Natural killer cell (primary cell): Measurements from ENCODE around the gene GALNT8. TPM values are rescaled to one million over a fixed set of nuclear protein-coding genes. Genes with fewer than 3 reads are reported as not detected.

Source experiments
- ATAC-seq, 3 donors: fragments of 150-1000 bp in 2 of 3; fragments of 200-7000 bp in 1 of 3; cut with Tn5 transposase; 1 replicate in 1 of 3; 2 replicates in 2 of 3; pipeline ENCODE4 v1.10.0; 2021; ENCODE audit warnings: mild to moderate bottlenecking in 2 of 3, moderate library complexity in 2 of 3
- DNase-seq, 2 donors: peaks; one replicate each; pipeline versions ENCODE4 v3.0.0 to v3.0.0-alpha.2; 2013 to 2021; ENCODE audit warnings: mixed read lengths in 1 of 2
- H3K27ac ChIP-seq: one replicate; pipeline ENCODE4 v1.5.1; 2013; ENCODE audit warnings: mild to moderate bottlenecking, low read length
- H3K27me3 ChIP-seq: one replicate; pipeline ENCODE4 v1.6.1; 2013; ENCODE audit warnings: low read length; ENCODE audit not compliant: control insufficient read depth, insufficient read depth
- H3K36me3 ChIP-seq: one replicate; pipeline ENCODE4 v1.6.1; 2013; ENCODE audit warnings: low read length; ENCODE audit not compliant: control insufficient read depth, insufficient read depth
- H3K4me1 ChIP-seq: one replicate; pipeline ENCODE4 v1.6.1; 2013; ENCODE audit warnings: low read length; ENCODE audit not compliant: control insufficient read depth, insufficient read depth
- H3K4me3 ChIP-seq: one replicate; pipeline ENCODE4 v1.5.1; 2013; ENCODE audit warnings: low read length
- H3K9me3 ChIP-seq: one replicate; pipeline ENCODE4 v1.6.1; 2013; ENCODE audit warnings: low read length; ENCODE audit not compliant: control insufficient read depth, insufficient read depth
- H3K27ac Mint-ChIP-seq, 2 donors: one replicate each; pipeline ENCODE4 v1.8.0; 2022; ENCODE audit warnings: mild to moderate bottlenecking in 2 of 2, mixed read lengths in 2 of 2, moderate library complexity in 1 of 2
- H3K27me3 Mint-ChIP-seq, 2 donors: one replicate each; pipeline ENCODE4 v1.8.0; 2022; ENCODE audit warnings: low read depth in 2 of 2, mixed read lengths in 2 of 2
- H3K36me3 Mint-ChIP-seq: one replicate; pipeline ENCODE4 v1.8.0; 2022; ENCODE audit warnings: mixed read lengths
- H3K4me1 Mint-ChIP-seq, 2 donors: one replicate each; pipeline ENCODE4 v1.8.0; 2022; ENCODE audit warnings: mixed read lengths in 2 of 2
- H3K4me3 Mint-ChIP-seq: one replicate; pipeline ENCODE4 v1.8.0; 2022; ENCODE audit warnings: mild to moderate bottlenecking, moderate library complexity, mixed read lengths
- H3K9me3 Mint-ChIP-seq, 2 donors: one replicate each; pipeline ENCODE4 v1.8.0; 2022; ENCODE audit warnings: mixed read lengths in 2 of 2
- WGBS: methylation state at CpG from one replicate; pipeline ENCODE4 v1.1.7; 2013; ENCODE audit warnings: missing lambda C conversion rate; ENCODE audit not compliant: insufficient coverage; 5-methylcytosine and 5-hydroxymethylcytosine counted together
- intact Hi-C: fragments of 100-400 bp; cut with micrococcal nuclease; formaldehyde crosslinking; loops from one replicate; pipeline ENCODE4 v1.14.2; 2022
- total RNA-seq, 4 donors: library from RNA; stranded (reverse); fragments of 120-200 nt in 1 of 4; gene quantifications; one replicate each; pipeline versions ENCODE4 v1.2.3 to v1.2.4, GENCODE V29; 2013 to 2022
- TF ChIP-seq, protein P1 (sequence below): fragments of 200-600 bp; IDR thresholded peaks from one replicate; pipeline ENCODE4 v1.8.0; 2022; ENCODE audit warnings: antibody characterized with exemption

The GALNT8 gene
- total RNA-seq, 3 donors from 2014 or later (not counting 1 experiment from before 2014, with no cell fraction given), result 0.19 to 0.73 (median 0.41) TPM

DNA sequence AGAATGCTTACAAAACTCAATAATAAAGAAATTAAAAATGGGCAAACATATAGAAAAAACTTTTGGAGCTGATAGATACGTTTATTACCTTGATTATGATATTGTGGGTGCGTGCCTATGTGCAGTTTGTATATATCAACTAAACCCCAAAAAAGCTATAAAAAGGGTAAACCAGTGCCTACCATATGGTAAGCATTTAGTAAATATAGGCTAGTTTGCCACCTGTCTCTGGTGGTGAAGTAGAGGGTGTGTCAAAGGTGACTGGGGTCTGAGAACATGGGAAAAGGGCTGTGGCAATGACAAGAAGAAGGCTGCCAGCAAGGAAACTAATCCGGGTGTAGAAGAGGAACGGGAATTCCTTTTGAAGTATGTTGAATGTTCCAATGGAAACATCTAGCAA lies 18.3 kb downstream of the GALNT8 start:
- DNase-seq (no peak), ATAC-seq (no peak)
- Histone ChIP-seq H3K36me3 (no peaks in the 10 kb centered on the region), H3K27me3 (no peaks in the 10 kb centered on the region), H3K9me3 (no peaks in the 10 kb centered on the region), H3K4me1 (no peaks in the 10 kb centered on the region), H3K27ac (no peak overlapping the region), H3K4me3 (no peak overlapping the region)
- H3K9me3 Mint-ChIP-seq, result no peaks in the 10 kb centered on the region
- no peak overlapping the region for H3K27ac Mint-ChIP-seq
- no peaks in the 10 kb centered on the region for H3K4me1 Mint-ChIP-seq
- peaks cover 14 to 45% of the 10 kb centered on the region in 2 donors for H3K27me3 Mint-ChIP-seq
- whole genome bisulfite sequencing, result 77% methylated on average over 4 of the region's 4 CpGs
- no peak overlapping the region for H3K4me3 Mint-ChIP-seq
- intact Hi-C loops, result no loop called here
- TF ChIP-seq, protein P1, sequence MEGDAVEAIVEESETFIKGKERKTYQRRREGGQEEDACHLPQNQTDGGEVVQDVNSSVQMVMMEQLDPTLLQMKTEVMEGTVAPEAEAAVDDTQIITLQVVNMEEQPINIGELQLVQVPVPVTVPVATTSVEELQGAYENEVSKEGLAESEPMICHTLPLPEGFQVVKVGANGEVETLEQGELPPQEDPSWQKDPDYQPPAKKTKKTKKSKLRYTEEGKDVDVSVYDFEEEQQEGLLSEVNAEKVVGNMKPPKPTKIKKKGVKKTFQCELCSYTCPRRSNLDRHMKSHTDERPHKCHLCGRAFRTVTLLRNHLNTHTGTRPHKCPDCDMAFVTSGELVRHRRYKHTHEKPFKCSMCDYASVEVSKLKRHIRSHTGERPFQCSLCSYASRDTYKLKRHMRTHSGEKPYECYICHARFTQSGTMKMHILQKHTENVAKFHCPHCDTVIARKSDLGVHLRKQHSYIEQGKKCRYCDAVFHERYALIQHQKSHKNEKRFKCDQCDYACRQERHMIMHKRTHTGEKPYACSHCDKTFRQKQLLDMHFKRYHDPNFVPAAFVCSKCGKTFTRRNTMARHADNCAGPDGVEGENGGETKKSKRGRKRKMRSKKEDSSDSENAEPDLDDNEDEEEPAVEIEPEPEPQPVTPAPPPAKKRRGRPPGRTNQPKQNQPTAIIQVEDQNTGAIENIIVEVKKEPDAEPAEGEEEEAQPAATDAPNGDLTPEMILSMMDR, result no peak
- H3K36me3 Mint-ChIP-seq, result no peaks in the 10 kb centered on the region

DNA sequence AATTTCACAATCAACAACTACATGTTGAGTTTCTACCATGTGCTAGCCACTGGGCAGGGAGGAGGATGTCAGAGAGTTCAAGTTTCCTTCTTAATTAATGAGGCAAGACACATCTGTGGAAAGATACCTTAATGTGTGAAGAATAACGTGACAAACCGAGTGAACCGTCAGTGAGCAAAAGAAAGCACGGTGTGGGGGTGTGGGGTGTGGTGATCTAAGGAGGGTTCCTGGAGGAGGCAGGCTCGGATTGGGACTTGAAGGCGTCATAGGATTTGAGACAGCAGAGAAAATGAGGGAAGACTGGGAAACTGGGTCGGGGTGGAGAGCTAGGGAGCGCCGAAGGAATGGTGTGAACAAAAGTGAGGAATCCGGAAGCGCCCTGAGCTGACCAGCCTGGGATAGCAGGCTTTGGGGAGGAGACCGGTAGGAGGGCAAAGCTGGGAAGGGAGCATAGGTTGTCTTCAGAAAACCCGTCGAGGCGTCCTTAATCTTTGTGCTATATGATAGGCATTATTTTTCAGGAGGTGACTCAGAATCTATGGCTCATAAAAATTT lies 22.3 kb downstream of the GALNT8 start:
- TF ChIP-seq, protein P1, result no peak
- no peaks in the 10 kb centered on the region for H3K9me3 Mint-ChIP-seq
- WGBS, result 88% methylated on average over 15 of the region's 15 CpGs

DNA sequence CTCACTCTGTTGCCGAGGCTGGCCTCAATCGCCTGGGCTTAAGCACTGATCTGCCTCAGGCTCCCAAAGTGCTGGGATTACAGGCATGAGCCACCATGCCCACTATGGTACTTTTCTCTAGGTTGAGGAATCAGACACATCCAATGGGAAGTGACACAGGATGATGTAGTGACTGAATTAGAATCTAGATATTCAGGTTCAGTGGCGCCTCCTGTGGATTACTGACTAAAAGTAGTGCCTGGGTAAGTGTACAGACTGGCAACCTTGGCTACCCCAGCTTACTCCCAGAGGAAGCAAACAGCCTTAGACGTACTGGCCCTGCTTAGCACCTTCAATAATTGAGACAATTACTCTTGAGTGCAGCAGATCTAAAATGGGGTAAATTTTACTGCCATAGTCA lies 22.8 kb downstream of the GALNT8 start:
- H3K4me1 ChIP-seq, result no peaks in the 10 kb centered on the region
- no peaks in the 10 kb centered on the region for H3K36me3 Mint-ChIP-seq
- TF ChIP-seq, protein P1, result no peak
- no peak overlapping the region for H3K27ac Mint-ChIP-seq
- no peaks in the 10 kb centered on the region for H3K27me3 ChIP-seq
- H3K27me3 Mint-ChIP-seq, result peaks cover 14 to 36% of the 10 kb centered on the region in 2 donors
- H3K9me3 ChIP-seq, result no peaks in the 10 kb centered on the region
- H3K4me3 ChIP-seq, result no peak overlapping the region
- H3K4me3 Mint-ChIP-seq, result no peak overlapping the region
- no peaks in the 10 kb centered on the region for H3K4me1 Mint-ChIP-seq
- no peak overlapping the region for H3K27ac ChIP-seq
- intact Hi-C loops, result no loop called here
- ATAC-seq (no peak), DNase-seq (no peak)
- no peaks in the 10 kb centered on the region for H3K36me3 ChIP-seq
- no peaks in the 10 kb centered on the region for H3K9me3 Mint-ChIP-seq
- 90% methylated on average over 4 of the region's 4 CpGs for WGBS

More for the DNA sequence above, 22.3 kb downstream of the GALNT8 start:
- Histone ChIP-seq H3K4me3 (no peak overlapping the region), H3K9me3 (no peaks in the 10 kb centered on the region), H3K27ac (no peak overlapping the region), H3K27me3 (no peaks in the 10 kb centered on the region), H3K4me1 (no peaks in the 10 kb centered on the region), H3K36me3 (no peaks in the 10 kb centered on the region)
- intact Hi-C loops, result no loop called here
- H3K27ac Mint-ChIP-seq, result no peak overlapping the region
- ATAC-seq (no peak), DNase-seq (no peak)
- no peaks in the 10 kb centered on the region for H3K4me1 Mint-ChIP-seq
- H3K4me3 Mint-ChIP-seq, result no peak overlapping the region
- peaks cover 14 to 31% of the 10 kb centered on the region in 2 donors for H3K27me3 Mint-ChIP-seq
- H3K36me3 Mint-ChIP-seq, result no peaks in the 10 kb centered on the region

- Histone ChIP-seq H3K9me3 (no peaks in the 10 kb centered on the region), H3K36me3 (no peaks in the 10 kb centered on the region), H3K27me3 (no peaks in the 10 kb centered on the region), H3K4me1 (no peaks in the 10 kb centered on the region), H3K4me3 (no peak overlapping the region), H3K27ac (no peak overlapping the region)
- DNase-seq, result no peak
- Mint-ChIP-seq H3K27me3 (peaks cover 14 to 45% of the 10 kb centered on the region in 2 donors), H3K4me1 (no peaks in the 10 kb centered on the region), H3K9me3 (no peaks in the 10 kb centered on the region), H3K27ac (no peak overlapping the region), H3K4me3 (no peak overlapping the region), H3K36me3 (no peaks in the 10 kb centered on the region)
- TF ChIP-seq, protein P1, result no peak
- no peak for ATAC-seq
- intact Hi-C loops, result no loop called here
These were observed 24.5 kb downstream of the GALNT8 start for GRCh38 chr12:4744709-4745108.
